Epithelial cell of esophagus (primary cell): ENCODE results near the gene MC1R.

Experiments used
- DNase-seq: peaks from one replicate; pipeline ENCODE4 v3.0.0; 2010; ENCODE audit warnings: low read depth
- H3K4me3 ChIP-seq: 2 replicates; pipeline ENCODE4 v1.5.1; 2011; ENCODE audit warnings: mild to moderate bottlenecking, low read length, control low read depth
- CTCF ChIP-seq: IDR thresholded peaks from 2 replicates; pipeline ENCODE4 v1.5.1; 2011; ENCODE audit warnings: low read depth, mild to moderate bottlenecking, low read length, control low read depth, inconsistent platforms; ENCODE audit not compliant: insufficient read depth; ENCODE audit errors: missing control alignments

The MC1R gene

DNA sequence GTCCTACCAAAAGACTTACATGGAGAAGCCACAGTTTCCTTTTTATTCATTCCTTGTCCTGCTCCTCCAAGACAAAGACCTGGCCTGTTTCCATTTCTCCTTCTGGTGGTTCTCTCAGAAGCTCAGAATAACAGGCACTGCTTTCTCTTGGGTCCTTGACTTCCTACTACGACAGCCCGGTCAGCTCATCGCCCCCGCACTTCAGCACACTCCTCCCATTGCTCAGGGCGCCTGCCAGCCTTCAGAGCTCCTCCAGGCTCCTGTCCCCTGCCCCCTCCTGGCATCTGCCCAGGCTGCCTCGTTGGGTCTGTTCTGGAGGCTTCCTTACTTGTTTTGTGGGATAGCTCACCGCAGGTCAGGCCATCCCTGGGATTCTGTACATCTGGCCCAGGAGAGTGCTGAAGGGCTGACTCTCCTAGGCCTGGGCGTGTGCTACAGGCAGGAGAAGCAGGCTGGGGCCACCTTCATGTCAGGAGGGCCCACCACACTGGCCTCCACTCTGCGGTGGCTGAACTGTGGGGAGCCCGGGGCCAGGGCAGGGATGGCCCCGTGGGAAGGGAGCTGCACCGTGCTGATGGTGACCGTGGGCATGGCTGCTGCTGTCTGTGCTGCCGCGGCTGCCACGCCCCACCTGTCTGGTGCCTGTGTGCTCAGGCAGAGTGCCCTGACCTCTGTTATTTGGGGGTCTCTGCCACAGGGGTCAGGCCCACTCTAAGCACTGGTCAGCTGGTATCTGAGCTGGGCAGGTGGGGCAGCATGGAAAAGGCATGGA is 27.6 kb upstream of the MC1R start:
- no peak for DNase-seq
- no peak overlapping the region for H3K4me3 ChIP-seq
- TF ChIP-seq CTCF, result no peak

DNA sequence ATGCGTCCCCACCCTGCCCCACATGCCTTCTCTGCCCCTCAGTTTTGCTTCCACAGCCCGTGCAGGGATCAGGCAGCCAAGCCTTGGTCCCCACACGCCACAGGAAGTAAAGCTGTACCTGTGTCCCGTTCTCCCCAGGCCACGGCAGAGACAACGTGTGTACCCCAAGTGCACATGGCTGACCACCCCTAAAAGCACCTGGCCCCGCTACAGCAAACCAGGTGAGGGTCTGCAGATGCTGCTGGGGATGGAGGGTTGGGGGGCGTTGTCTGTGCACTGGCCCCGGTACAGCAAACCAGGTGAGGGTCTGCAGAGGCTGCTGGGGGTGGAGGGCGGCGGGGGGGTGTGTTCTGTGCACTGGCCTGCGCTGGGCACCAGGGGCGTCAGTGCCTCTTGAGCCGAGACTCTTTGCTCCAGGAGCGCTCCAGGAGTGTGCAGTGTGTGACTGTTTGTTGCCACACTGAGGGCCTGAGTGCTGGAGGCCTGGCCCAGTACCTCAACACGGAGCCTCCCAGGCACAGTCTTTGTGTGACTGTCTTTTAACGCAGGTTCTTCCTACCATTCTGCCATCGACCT is 26.5 kb upstream of the MC1R start:
- no peak overlapping the region for H3K4me3 ChIP-seq
- no peak for TF ChIP-seq CTCF
- no peak for DNase-seq

- TF ChIP-seq CTCF, result no peak
- DNase-seq, result no peak
- no peak overlapping the region for H3K4me3 ChIP-seq
These were observed 26.0 kb upstream of the MC1R start for GRCh38 chr16:89892635-89893034.

DNA sequence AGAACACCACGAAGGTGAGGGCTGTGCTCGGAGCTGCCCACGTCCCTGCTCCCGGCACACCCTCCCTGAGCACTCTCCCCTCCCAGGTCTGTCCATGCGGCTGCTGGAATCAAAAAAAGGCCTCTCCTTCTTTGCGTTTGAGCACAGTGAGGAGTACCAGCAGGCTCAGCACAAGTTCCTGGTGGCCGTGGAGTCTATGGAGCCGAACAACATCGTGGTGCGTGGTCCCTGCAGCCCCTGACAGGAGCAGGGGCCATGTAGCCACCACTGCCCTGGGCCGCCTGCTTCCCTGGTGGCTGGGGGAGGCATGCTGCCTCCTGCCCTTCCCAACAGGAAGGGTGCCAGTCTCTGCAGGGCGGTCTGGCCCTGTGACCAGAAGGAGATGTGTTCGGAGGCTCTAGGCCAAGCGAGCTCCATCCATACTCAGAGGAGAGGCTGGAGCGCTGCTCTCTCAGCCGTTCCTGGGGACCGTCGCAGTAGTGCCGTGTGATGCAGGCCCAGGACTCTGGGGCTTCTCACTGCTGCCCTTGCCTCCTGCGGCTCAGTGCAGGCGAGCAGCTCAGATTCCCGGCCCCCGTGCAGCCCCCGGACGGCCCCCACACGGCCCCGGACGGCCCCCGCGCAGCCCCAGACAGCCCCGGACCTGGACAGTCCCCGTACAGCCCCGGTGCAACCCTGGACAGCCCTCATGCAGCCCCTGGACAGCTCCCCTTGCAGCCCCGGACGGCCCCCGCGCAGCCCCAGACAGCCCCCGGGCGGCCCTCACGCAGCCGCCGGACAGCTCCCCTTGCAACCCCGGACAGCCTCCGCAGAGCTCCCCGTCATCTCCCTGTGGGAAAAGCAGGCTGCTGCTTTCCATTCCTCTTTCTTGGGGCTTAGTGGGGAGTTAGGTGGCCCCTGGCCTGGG is 24.8 kb upstream of the MC1R start:
- no peak for TF ChIP-seq CTCF
- no peak overlapping the region for H3K4me3 ChIP-seq
- no peak for DNase-seq

DNA sequence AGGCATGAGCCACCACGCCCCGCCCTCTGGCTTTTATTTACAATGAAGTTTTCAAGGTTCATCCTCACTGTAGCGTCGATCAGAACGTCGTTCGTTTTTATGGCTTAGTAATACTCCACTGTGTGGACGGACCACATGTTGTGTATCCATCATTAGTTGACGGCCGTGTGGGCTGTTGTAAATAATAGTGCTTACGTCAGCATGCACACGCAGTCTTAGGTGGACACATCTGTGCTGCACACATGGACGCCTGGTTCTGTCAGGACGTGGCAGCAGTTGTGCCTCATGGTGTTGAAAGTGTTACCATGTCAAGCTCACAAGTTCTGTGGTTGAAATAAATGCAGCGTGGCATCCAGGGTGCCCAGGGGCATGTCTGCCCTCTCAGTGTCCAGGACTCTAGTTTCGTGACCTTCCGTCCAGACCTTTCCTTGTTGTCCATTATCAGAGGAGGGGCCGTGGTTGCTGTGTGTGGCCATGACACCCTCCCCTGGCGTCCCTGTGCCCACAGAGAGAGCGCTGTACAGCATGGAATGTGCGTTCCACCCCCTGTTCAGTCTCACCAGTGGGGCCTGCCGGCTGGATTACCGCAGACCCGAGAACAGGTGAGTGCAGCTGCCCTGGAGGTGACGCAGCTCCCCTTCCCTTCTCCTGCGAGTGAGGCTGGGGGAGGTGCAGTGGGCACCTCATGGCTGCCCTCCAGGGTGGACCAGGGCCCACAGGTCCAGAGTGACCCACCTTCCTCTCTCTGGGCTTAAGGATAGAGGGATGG is 23.0 kb upstream of the MC1R start:
- no peak for TF ChIP-seq CTCF
- no peak for DNase-seq
- H3K4me3 ChIP-seq, result no peak overlapping the region

- no peak for TF ChIP-seq CTCF
- no peak overlapping the region for H3K4me3 ChIP-seq
- no peak for DNase-seq
These were observed 21.5 kb upstream of the MC1R start for GRCh38 chr16:89897204-89897603.
